ENCODE results near the gene BCKDHA. TPM values are rescaled to one million over a fixed set of nuclear protein-coding genes. Genes with fewer than 3 reads are reported as not detected.
A peak's percentile ranks its signal among the peaks of the same experiment; 100 is the strongest.

BCKDHA gene
- total and polyA plus RNA-seq, 9 of the 15 experiments (the other 6 are each of a cell fraction or from before 2014, with no cell fraction given): 4.5 to 52.5 (median 14.1) TPM

- TF ChIP-seq ILF3 (IDR thresholded peaks at IDR 0.05; ENCODE audit: borderline replicate concordance) (no peak), E2F4 (CRISPR knock-in tag; IDR thresholded peaks at IDR 0.05; ENCODE audit: low read depth) (no peak), RFX7 (CRISPR knock-in tag; IDR thresholded peaks at IDR 0.05) (no peak), SUPT5H (IDR thresholded peaks at IDR 0.05) (peak; percentile 65; the same call in 1 of the 2 replicates), PPARD (CRISPR knock-in tag; IDR thresholded peaks at IDR 0.05) (no peak), UBTF (IDR thresholded peaks at IDR 0.05; ENCODE audit: borderline replicate concordance in 1 of 2, low read depth in 2 of 2, low read length in 2 of 2) (peak; percentile 73 to 94; a peak in 3 of 4 replicates), RERE (CRISPR knock-in tag; IDR thresholded peaks at IDR 0.05; ENCODE audit: borderline replicate concordance) (no peak), TAF7 (tag; IDR thresholded peaks at IDR 0.05) (no peak), ZNF124 (CRISPR knock-in tag; IDR thresholded peaks at IDR 0.05) (no peak), GABPB2 (CRISPR knock-in tag; conservative IDR thresholded peaks at IDR 0.05) (no peak), NCOA1 (IDR thresholded peaks at IDR 0.05; ENCODE audit: low read depth) (no peak), BRF2 (IDR thresholded peaks at IDR 0.05; ENCODE audit: borderline replicate concordance, insufficient read depth, insufficient read length) (no peak), MTA2 (IDR thresholded peaks at IDR 0.05; ENCODE audit: low read depth) (peak; percentile 47), ZNF518B (CRISPR knock-in tag; IDR thresholded peaks at IDR 0.05) (no peak)
Measured at GRCh38 chr19:41350735-41351338, 46.8 kb upstream of the BCKDHA start (continued).

Data from K562 (cell line).